Measurements from ENCODE around the gene FAIM2.

FAIM2 gene

GRCh38 chr12:49939307-49939706, 35.6 kb upstream of the FAIM2 start:
- no peak for DNase-seq (ENCODE audit: low spot score)

GRCh38 chr12:49937639-49938300, 34.1 kb upstream of the FAIM2 start:
- DNase-seq (ENCODE audit: low spot score), result no peak

- DNase-seq (ENCODE audit: low spot score), result no peak
Measured at GRCh38 chr12:49936925-49937324, 33.2 kb upstream of the FAIM2 start.

GRCh38 chr12:49934505-49934904, 30.8 kb upstream of the FAIM2 start:
- no peak for DNase-seq (ENCODE audit: low spot score)

GRCh38 chr12:49933796-49934195, 30.1 kb upstream of the FAIM2 start:
- DNase-seq (ENCODE audit: low spot score), result no peak

GRCh38 chr12:49932533-49933130, 28.9 kb upstream of the FAIM2 start:
- DNase-seq (ENCODE audit: low spot score), result no peak

GRCh38 chr12:49932023-49932422, 28.3 kb upstream of the FAIM2 start:
- DNase-seq (ENCODE audit: low spot score), result no peak

- no peak for DNase-seq (ENCODE audit: low spot score)
Measured at GRCh38 chr12:49930515-49931288, 27.0 kb upstream of the FAIM2 start.

- DNase-seq (ENCODE audit: low spot score), result no peak
Measured at GRCh38 chr12:49929581-49929980, 25.9 kb upstream of the FAIM2 start.

GRCh38 chr12:49928471-49928870, 24.8 kb upstream of the FAIM2 start:
- no peak for DNase-seq (ENCODE audit: low spot score)

GRCh38 chr12:49925433-49926204, 21.9 kb upstream of the FAIM2 start:
- no peak for DNase-seq (ENCODE audit: low spot score)

- no peak for DNase-seq (ENCODE audit: low spot score)
Measured at GRCh38 chr12:49924628-49925246, 21.0 kb upstream of the FAIM2 start.

- DNase-seq (ENCODE audit: low spot score), result no peak
Measured at GRCh38 chr12:49923880-49924556, 20.3 kb upstream of the FAIM2 start.

- DNase-seq (ENCODE audit: low spot score), result no peak
Measured at GRCh38 chr12:49923035-49923644, 19.4 kb upstream of the FAIM2 start.

- DNase-seq (ENCODE audit: low spot score), result no peak
Measured at GRCh38 chr12:49922349-49923034, 18.8 kb upstream of the FAIM2 start.

GRCh38 chr12:49921936-49922335, 18.2 kb upstream of the FAIM2 start:
- DNase-seq (ENCODE audit: low spot score), result no peak

GRCh38 chr12:49921299-49921698, 17.6 kb upstream of the FAIM2 start:
- DNase-seq (ENCODE audit: low spot score), result no peak

- DNase-seq (ENCODE audit: low spot score), result no peak
Measured at GRCh38 chr12:49920915-49921286, 17.2 kb upstream of the FAIM2 start.

GRCh38 chr12:49920241-49920914, 16.7 kb upstream of the FAIM2 start:
- DNase-seq (ENCODE audit: low spot score), result no peak

GRCh38 chr12:49917788-49918173, 14.1 kb upstream of the FAIM2 start:
- DNase-seq (ENCODE audit: low spot score), result no peak

All from CD4-positive, alpha-beta T cell treated with Interleukin-15 for 4 hours (primary cell).